Muscle layer of duodenum (tissue), 2 donors: ENCODE results near the gene NSMCE1.

Source experiments
- H3K27ac ChIP-seq: one replicate; pipeline ENCODE4 v1.7.0; 2013; ENCODE audit warnings: mild to moderate bottlenecking, low read length
- H3K27me3 ChIP-seq: one replicate; pipeline ENCODE4 v1.7.0; 2013; ENCODE audit warnings: low read depth, mild to moderate bottlenecking, control low read depth, low read length
- H3K36me3 ChIP-seq, 2 donors: one replicate each; pipeline ENCODE4 v1.7.0; 2013; ENCODE audit warnings: low read length in 2 of 2, control low read depth in 1 of 2, mild to moderate bottlenecking in 1 of 2; ENCODE audit not compliant: insufficient read depth in 2 of 2, control insufficient read depth in 1 of 2
- H3K4me1 ChIP-seq, 2 donors: one replicate each; pipeline ENCODE4 v1.7.0; 2013; ENCODE audit warnings: low read length in 2 of 2, mild to moderate bottlenecking in 2 of 2, control low read depth in 1 of 2, moderate library complexity in 1 of 2; ENCODE audit not compliant: insufficient read depth in 2 of 2, control insufficient read depth in 1 of 2
- H3K4me3 ChIP-seq, 2 donors: one replicate each; pipeline ENCODE4 v1.7.0; 2013; ENCODE audit warnings: low read length in 2 of 2, low read depth in 1 of 2, mild to moderate bottlenecking in 1 of 2
- H3K9me3 ChIP-seq, 2 donors: one replicate each; pipeline ENCODE4 v1.7.0; 2013; ENCODE audit warnings: low read length in 2 of 2, control low read depth in 1 of 2, mild to moderate bottlenecking in 1 of 2; ENCODE audit not compliant: control insufficient read depth in 1 of 2
- donor health status: healthy.

NSMCE1 gene

GRCh38 chr16:27195941-27196595 lies 72.5 kb downstream of the NSMCE1 start:
- Histone ChIP-seq H3K36me3 (no peaks in the 10 kb centered on the region), H3K27ac (no peak overlapping the region)

GRCh38 chr16:27195076-27195741 lies 73.4 kb downstream of the NSMCE1 start:
- Histone ChIP-seq H3K27me3 (no peaks in the 10 kb centered on the region), H3K4me3 (no peak overlapping the region), H3K9me3 (no peaks in the 10 kb centered on the region), H3K36me3 (no peaks in the 10 kb centered on the region), H3K4me1 (no peaks in the 10 kb centered on the region), H3K27ac (no peak overlapping the region)

More at GRCh38 chr16:27195941-27196595, 72.5 kb downstream of the NSMCE1 start:
- H3K9me3 ChIP-seq = no peaks in the 10 kb centered on the region
- no peaks in the 10 kb centered on the region for H3K4me1 ChIP-seq
- H3K27me3 ChIP-seq = no peaks in the 10 kb centered on the region
- no peak overlapping the region for H3K4me3 ChIP-seq

- no peaks in the 10 kb centered on the region for H3K36me3 ChIP-seq
- no peaks in the 10 kb centered on the region for H3K9me3 ChIP-seq
- H3K4me3 ChIP-seq = no peak overlapping the region
- H3K27ac ChIP-seq = no peak overlapping the region
- no peaks in the 10 kb centered on the region for H3K27me3 ChIP-seq
- no peaks in the 10 kb centered on the region for H3K4me1 ChIP-seq
Measured at GRCh38 chr16:27193300-27193990, 75.1 kb downstream of the NSMCE1 start.

- Histone ChIP-seq H3K9me3 (no peaks in the 10 kb centered on the region), H3K27me3 (no peaks in the 10 kb centered on the region), H3K36me3 (no peaks in the 10 kb centered on the region), H3K4me1 (no peaks in the 10 kb centered on the region), H3K27ac (no peak overlapping the region), H3K4me3 (no peak overlapping the region)
Measured at GRCh38 chr16:27191352-27191924, 77.1 kb downstream of the NSMCE1 start.

GRCh38 chr16:27190316-27190871 lies 78.2 kb downstream of the NSMCE1 start:
- Histone ChIP-seq H3K4me1 (no peaks in the 10 kb centered on the region), H3K36me3 (no peaks in the 10 kb centered on the region), H3K9me3 (no peaks in the 10 kb centered on the region), H3K27ac (no peak overlapping the region), H3K27me3 (no peaks in the 10 kb centered on the region), H3K4me3 (no peak overlapping the region)

GRCh38 chr16:27189335-27189972 lies 79.1 kb downstream of the NSMCE1 start:
- H3K9me3 ChIP-seq = no peaks in the 10 kb centered on the region
- no peaks in the 10 kb centered on the region for H3K4me1 ChIP-seq
- no peaks in the 10 kb centered on the region for H3K36me3 ChIP-seq
- no peak overlapping the region for H3K27ac ChIP-seq
- no peak overlapping the region for H3K4me3 ChIP-seq
- H3K27me3 ChIP-seq = no peaks in the 10 kb centered on the region

GRCh38 chr16:27188633-27189032 lies 79.9 kb downstream of the NSMCE1 start:
- no peak overlapping the region for H3K4me3 ChIP-seq
- no peaks in the 10 kb centered on the region for H3K36me3 ChIP-seq
- H3K4me1 ChIP-seq = no peaks in the 10 kb centered on the region
- H3K27ac ChIP-seq = no peak overlapping the region
- H3K27me3 ChIP-seq = no peaks in the 10 kb centered on the region
- no peaks in the 10 kb centered on the region for H3K9me3 ChIP-seq

- H3K4me3 ChIP-seq = no peak overlapping the region
- no peaks in the 10 kb centered on the region for H3K4me1 ChIP-seq
- no peak overlapping the region for H3K27ac ChIP-seq
- no peaks in the 10 kb centered on the region for H3K27me3 ChIP-seq
- H3K9me3 ChIP-seq = peaks cover 0 to 4% of the 10 kb centered on the region in 2 donors
- no peaks in the 10 kb centered on the region for H3K36me3 ChIP-seq
Measured at GRCh38 chr16:27185776-27186130, 82.8 kb downstream of the NSMCE1 start.

- peaks cover 0 to 4% of the 10 kb centered on the region in 2 donors for H3K9me3 ChIP-seq
- no peak overlapping the region for H3K4me3 ChIP-seq
- H3K27me3 ChIP-seq = no peaks in the 10 kb centered on the region
- H3K4me1 ChIP-seq = no peaks in the 10 kb centered on the region
- no peaks in the 10 kb centered on the region for H3K36me3 ChIP-seq
- H3K27ac ChIP-seq = no peak overlapping the region
Measured at GRCh38 chr16:27182906-27183405, 85.6 kb downstream of the NSMCE1 start.

GRCh38 chr16:27181019-27181790 lies 87.4 kb downstream of the NSMCE1 start:
- Histone ChIP-seq H3K4me3 (no peak overlapping the region), H3K27ac (no peak overlapping the region), H3K36me3 (no peaks in the 10 kb centered on the region), H3K4me1 (no peaks in the 10 kb centered on the region), H3K9me3 (peaks cover 0 to 4% of the 10 kb centered on the region in 2 donors), H3K27me3 (no peaks in the 10 kb centered on the region)
